HG03135 (cell line): Measurements from ENCODE around the gene RNF10.
A peak's percentile ranks its signal among the peaks of the same experiment; 100 is the strongest.
"Not testable (repeated sequence)": the region's sequence is repeated elsewhere in the genome, so short reads cannot be mapped to it uniquely, and the experiment has no call there.

Source experiments
- ATAC-seq: cut with Tn5 transposase; IDR thresholded peaks from one replicate; pipeline ENCODE4 v1.9.1; 2021; ENCODE audit warnings: mild to moderate bottlenecking, moderate library complexity; ENCODE audit not compliant: unreplicated experiment

Gene RNF10

GRCh38 chr12:120579179-120579578 is 45.0 kb downstream of the RNF10 start:
- ATAC-seq = no peak

- ATAC-seq = peak; percentile 90
Measured at GRCh38 chr12:120580787-120581723, 46.9 kb downstream of the RNF10 start, which contains the start of gene POP5. TSS of gene POP5 (minus strand) at chr12:120581402. CDS start at chr12:120581362, 40 bp downstream.

- ATAC-seq = no peak
Measured at GRCh38 chr12:120581998-120582397, 47.8 kb downstream of the RNF10 start.

DNA sequence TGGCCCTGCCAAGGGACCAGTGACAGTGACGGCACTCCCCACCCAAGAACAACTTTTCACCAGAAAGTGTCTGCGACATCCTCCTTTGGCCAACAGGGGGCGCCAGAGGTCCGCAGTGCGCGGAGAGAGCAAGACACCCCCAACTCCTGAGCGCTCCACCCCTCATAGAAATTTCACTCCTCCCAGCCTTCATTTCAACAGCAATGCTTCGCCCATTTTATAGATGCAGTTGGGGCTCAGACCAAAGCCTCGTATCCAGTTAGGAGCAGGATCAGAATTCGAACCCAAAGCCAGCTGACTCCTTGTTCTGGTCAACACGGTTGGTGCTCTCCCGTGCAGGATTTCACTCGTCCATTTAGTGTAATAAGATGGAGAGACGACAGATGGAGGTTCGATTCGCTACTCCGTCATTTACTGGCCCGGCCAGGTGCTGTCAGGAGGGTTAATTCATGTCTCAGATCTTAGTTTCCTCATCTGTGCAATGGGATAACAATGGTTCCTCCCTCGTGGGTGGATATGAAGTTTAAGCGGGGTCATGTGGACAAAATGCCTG is 49.4 kb downstream of the RNF10 start:
- ATAC-seq = no peak

DNA sequence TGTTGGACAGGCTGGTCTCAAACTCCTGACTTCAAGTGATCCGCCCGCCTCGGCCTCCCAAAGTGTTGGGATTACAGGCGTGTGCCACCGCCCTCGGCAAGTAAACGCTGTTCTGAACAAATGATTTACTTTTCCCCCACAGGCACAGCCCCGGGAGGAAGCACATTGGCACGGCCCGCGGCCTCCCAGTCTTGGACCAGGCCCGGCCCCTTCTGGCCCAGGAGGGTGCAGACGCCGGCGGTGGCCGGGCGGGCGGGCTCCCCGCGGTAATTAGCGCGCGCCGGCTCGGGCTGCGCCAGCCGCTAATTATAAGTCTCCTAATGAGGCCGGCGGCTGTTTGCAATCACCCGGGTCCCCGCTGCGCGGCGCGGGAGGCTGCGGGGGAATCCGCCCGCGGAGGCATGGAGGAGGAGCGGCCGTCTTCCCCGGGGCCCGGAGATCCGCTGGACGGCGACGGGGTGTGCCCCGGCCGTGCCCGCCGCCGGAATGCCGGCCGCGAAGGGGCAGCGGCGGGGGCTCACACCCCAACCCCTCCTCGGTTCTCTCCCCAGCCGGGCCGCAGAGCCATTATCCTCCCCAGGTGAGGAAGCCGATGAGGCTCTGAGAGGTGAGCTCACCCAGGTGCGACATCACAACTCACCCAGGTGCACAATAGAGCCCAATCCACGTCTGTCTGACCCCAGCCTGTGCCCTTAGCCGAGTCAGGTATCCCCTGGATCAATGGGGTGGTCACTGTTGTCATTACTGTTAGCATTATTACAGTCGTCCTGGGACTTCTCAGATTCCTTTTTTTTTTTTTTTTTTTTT is 50.4 kb downstream of the RNF10 start:
- ATAC-seq = no peak

- ATAC-seq = no peak
Measured at GRCh38 chr12:120586206-120586605, 52.0 kb downstream of the RNF10 start.

DNA sequence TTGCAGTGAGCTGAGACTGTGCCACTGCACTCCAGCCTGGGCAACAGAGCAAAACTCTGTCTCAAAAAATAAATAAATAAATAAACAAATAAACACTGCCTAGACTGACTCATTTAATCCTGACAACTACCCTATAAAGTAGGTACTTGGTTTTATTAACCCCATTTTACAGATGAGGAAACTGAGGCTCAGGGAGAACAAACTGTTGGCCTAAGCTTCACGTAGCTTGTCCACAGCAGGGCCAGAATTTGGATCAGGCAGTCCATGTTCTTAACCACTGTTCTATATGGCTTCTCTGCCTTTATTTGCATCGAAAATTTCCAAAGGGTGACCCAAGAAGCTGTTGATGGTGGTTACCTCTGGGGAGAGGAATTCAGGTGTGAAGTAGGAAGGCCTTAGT is 52.7 kb downstream of the RNF10 start:
- no peak for ATAC-seq

DNA sequence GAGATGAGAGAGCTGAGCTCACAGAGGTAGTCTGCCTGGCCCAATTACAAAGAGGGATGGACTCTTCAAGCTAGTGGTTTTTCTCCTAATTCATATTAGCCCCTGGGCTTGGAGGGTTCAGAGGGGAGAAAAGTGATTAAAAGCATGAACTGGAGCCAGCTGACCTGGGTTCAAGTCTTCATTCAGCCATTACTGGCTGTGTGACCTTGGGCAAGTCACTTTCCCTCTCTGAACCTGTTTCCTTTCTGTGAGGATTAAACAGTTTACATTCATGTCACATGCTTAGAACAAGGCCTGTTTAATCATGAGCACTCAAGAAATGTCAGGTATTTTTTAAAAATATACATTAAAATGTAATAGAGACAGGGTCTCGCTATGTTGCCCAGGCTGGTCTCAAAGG is 54.2 kb downstream of the RNF10 start:
- no peak for ATAC-seq

DNA sequence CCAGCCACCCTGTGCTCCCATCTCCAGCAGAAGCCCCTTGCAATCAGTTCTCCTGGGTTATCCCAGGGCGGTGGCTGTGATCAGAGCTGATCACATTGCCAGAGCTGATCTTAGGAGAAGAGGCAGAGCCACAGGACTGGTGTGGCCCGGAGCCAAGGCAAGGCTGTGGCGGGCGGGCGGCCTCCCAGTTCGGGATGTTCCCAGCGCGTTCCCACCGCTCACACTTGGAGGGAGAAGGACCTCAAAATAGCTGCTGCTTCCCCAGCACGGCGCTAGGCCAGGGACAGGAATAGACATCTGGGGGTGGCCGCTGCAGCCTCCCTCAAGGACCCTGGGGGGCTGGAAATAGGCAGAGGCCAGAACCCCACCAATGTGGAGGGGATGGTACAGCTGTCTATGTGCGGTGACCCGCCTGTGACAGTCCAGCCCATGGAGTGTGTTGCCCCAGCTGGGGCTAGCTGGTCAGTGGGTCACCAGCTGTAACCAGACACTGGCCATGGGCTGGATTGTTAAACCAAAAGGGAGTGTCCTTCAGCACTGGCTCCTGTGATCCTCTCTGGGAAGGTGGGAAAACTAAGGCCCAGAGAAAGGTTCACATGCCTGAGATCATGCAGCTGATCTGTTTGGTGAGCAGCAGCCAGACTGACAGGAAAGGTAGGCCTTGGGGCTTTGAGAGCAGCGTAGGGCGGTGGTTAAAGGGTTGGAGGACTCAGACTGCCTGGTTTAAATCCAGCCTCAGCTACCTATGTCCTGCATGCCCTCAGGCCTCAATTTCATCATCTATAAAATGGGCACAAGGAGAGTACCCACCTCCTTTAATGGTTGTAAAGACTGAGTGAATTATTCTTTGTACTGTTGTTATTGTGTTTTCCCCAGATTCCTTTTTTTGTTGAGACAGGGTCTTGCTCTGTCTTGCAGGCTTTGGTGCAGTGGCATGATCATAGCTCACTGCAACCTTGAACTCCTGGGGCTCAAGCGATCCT is 55.1 kb downstream of the RNF10 start:
- no peak for ATAC-seq

DNA sequence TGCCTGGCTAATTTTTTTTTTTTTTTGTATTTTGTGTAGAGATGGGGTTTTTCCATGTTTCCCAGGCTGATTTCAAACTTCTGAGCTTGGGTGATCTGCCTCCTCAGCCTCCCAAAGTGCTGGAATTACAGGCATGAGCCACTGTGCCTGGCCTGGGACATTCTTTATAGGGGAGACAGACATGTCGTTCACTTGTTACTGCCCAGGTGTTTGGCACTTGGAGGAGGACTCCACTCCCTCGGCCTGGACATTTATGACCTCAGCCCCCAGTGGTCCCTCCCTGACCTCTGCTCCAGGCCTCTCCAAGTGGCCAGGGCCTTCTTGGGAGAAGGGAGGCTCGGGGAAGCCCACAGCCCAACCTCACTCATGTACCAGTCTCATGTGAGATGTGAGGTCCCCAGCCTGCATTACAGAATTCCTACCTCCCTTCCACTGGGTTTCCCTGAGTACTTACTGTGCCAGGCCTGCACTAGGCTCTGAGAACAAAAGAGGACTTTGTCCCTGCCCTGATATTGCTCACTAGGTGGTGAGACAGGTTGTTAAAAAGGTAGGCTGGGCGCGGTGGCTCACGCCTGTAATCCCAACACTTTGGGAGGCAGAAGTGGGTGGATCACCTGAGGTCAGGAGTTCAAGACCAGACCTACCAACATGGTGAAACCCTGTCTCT is 56.7 kb downstream of the RNF10 start:
- no peak for ATAC-seq

- ATAC-seq = no peak
Measured at GRCh38 chr12:120592121-120593049, 58.2 kb downstream of the RNF10 start.

DNA sequence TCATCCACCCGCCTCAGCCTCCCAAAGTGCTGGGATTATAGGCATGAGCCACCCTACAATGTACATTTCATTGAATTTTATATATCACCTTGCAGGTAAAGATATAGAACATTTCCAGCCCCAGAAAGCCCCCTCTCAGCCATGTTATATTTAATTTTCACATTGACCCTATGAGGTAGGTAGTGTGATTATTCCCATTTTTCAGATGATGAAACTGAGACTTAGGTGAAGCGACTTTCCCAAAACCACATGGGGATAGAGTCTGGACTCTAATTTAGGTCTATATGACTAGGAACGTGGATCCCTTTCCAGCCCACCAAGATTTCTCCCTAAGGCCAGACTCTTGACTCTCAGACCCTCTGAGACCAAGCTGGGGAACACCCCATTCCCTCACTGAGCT is 62.7 kb downstream of the RNF10 start:
- ATAC-seq = no peak

GRCh38 chr12:120597861-120598260 is 63.7 kb downstream of the RNF10 start:
- no peak for ATAC-seq

DNA sequence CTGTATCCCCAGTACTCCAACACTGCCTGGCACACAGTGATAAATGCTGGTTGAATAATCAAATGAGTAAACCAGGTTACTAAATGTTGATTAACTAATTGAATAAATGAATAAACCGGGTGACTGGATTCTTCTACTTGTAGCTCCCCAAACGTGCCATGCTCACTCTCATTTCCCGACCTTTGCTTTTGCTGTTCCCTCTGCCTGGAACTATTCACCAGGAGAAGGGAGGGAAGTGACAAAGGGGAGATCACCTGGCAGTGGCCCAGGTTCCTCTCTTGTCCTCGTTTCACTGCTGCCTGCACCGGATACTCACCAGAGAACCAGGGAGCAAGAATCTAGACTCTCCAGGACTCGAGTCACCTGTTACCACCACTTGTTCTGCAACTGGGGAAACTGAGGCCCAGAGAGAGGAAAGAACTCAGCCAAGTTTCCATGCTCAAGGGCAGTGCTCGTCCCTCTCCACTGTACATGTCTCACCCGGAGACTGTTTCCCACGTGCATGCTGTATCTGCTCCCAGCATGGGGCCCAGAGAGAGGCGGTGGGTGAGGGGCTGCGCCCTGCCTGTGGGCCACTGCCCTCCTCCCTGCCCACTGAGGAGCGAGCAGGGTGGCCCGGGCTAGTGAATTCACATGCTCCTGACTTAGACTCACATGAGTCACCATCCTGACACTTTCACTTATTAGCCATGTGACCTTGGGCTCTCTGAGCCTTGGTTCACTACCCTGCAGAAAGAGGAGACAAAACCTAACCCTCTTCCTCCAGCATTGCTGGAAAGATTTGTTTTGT is 64.7 kb downstream of the RNF10 start:
- no peak for ATAC-seq

- no peak for ATAC-seq
Measured at GRCh38 chr12:120599672-120600552, 65.8 kb downstream of the RNF10 start.

- not testable (repeated sequence) for ATAC-seq
Measured at GRCh38 chr12:120602416-120602815, 68.3 kb downstream of the RNF10 start.

- ATAC-seq = no peak
Measured at GRCh38 chr12:120610560-120610959, 76.4 kb downstream of the RNF10 start.
